Lung (tissue), 12 donors: ENCODE results near the gene HECTD1. TPM values are rescaled to one million over a fixed set of nuclear protein-coding genes. Genes with fewer than 3 reads are reported as not detected.

Source experiments
- ATAC-seq: fragments of 200-7000 bp; cut with Tn5 transposase; one replicate; pipeline ENCODE4 v1.9.1; 2020; ENCODE audit warnings: moderate number of reproducible peaks; ENCODE audit not compliant: insufficient read depth, low FRiP score
- DNase-seq, 3 donors: peaks; one replicate each; pipeline ENCODE4 v3.0.0-alpha.2; 2013 to 2017
- H3K27ac ChIP-seq, 2 donors: one replicate each; pipeline ENCODE4 v1.5.1; 2013; ENCODE audit warnings: mild to moderate bottlenecking in 2 of 2, moderate library complexity in 2 of 2, control low read depth in 1 of 2, inconsistent platforms in 1 of 2, low read depth in 1 of 2, low read length in 1 of 2
- H3K27me3 ChIP-seq, 3 donors: one replicate each; pipeline ENCODE4 v1.5.1; 2013; ENCODE audit warnings: low read length in 2 of 3; ENCODE audit not compliant: control insufficient read depth in 3 of 3, insufficient read depth in 3 of 3
- H3K36me3 ChIP-seq, 4 donors: one replicate each; pipeline ENCODE4 v1.5.1; 2013; ENCODE audit warnings: low read length in 4 of 4, mild to moderate bottlenecking in 1 of 4, moderate library complexity in 1 of 4; ENCODE audit not compliant: control insufficient read depth in 4 of 4, insufficient read depth in 4 of 4
- H3K4me1 ChIP-seq, 5 donors: one replicate each; pipeline ENCODE4 v1.5.1; 2013; ENCODE audit warnings: low read length in 5 of 5, mild to moderate bottlenecking in 2 of 5, moderate library complexity in 1 of 5; ENCODE audit not compliant: control insufficient read depth in 5 of 5, insufficient read depth in 5 of 5
- H3K4me3 ChIP-seq: one replicate; pipeline ENCODE4 v1.5.1; 2013; ENCODE audit warnings: mild to moderate bottlenecking, control low read depth, moderate library complexity
- H3K9ac ChIP-seq, 2 donors: one replicate each; pipeline ENCODE4 v1.5.1; 2013; ENCODE audit warnings: low read length in 2 of 2, control low read depth in 1 of 2; ENCODE audit not compliant: insufficient read depth in 1 of 2
- H3K9me3 ChIP-seq, 4 donors: one replicate each; pipeline ENCODE4 v1.5.1; 2013; ENCODE audit warnings: low read length in 3 of 4, mild to moderate bottlenecking in 1 of 4, moderate library complexity in 1 of 4; ENCODE audit not compliant: control insufficient read depth in 4 of 4, insufficient read depth in 3 of 4
- WGBS, 2 donors: extraction: QIAGEN DNeasy Blood & Tissue Kit; methylation state at CpG; one replicate each; pipeline ENCODE4 v1.1.7; 2013; 5-methylcytosine and 5-hydroxymethylcytosine counted together
- polyA plus RNA-seq, 2 donors: library from polyadenylated mRNA; stranded (reverse); fragments of 200-250 nt; gene quantifications; one replicate each; pipeline ENCODE4 v1.2.1, GENCODE V29; 2013
- total RNA-seq, 2 donors: library from RNA; depleted of rRNA in 1 of 2; stranded (reverse); fragments of >200 nt in 1 of 2; gene quantifications; one replicate each; pipeline ENCODE4 v1.2.1, GENCODE V29; 2014 to 2021
- TF ChIP-seq, protein P1 (sequence below): IDR thresholded peaks from 2 replicates; pipeline ENCODE4 v1.5.1; 2012; ENCODE audit warnings: mild to moderate bottlenecking; ENCODE audit errors: control extremely low read depth, extremely low read depth
- donor health status: control.
- donor health status: control.
- donor health status: Bipolar disorder and iron deficiency.
- donor health status: healthy.
- donor health status: DM: yes; HTN: yes; CAD: no.

Gene HECTD1
- total and polyA plus RNA-seq, 4 donors = 44.8 to 399 (median 97.9) TPM

- no peaks in the 10 kb centered on the region for H3K9me3 ChIP-seq
- 96 to 97% methylated on average over 2 of the region's 2 CpGs for whole genome bisulfite sequencing, 2 donors
Observed at GRCh38 chr14:31221266-31221665, 13.7 kb upstream of the HECTD1 start.

DNA sequence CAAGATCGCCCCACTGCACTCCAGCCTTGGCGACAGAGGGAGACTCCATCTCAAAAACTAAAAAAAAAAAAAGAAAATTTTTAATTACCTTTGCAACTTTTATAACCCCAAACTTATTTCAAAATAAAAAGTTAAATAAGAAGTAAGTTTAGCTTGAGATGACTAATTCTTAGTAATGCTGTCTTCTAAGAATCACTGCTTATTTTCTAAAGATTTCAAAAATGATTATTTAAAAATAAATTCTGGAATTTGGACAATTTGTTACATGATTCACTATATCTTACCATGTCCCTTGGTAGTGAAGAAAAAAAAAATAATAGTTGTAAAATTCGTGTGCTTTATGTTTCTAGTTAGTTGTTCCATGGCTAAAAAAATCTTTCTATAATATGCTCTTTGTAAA, 11.6 kb upstream of the HECTD1 start:
- Histone ChIP-seq H3K4me1 (no peaks in the 10 kb centered on the region), H3K27me3 (no peaks in the 10 kb centered on the region), H3K9ac (no peak overlapping the region), H3K4me3 (no peak overlapping the region), H3K36me3 (no peaks in the 10 kb centered on the region), H3K9me3 (no peaks in the 10 kb centered on the region), H3K27ac (no peak overlapping the region)
- TF ChIP-seq, protein P1, sequence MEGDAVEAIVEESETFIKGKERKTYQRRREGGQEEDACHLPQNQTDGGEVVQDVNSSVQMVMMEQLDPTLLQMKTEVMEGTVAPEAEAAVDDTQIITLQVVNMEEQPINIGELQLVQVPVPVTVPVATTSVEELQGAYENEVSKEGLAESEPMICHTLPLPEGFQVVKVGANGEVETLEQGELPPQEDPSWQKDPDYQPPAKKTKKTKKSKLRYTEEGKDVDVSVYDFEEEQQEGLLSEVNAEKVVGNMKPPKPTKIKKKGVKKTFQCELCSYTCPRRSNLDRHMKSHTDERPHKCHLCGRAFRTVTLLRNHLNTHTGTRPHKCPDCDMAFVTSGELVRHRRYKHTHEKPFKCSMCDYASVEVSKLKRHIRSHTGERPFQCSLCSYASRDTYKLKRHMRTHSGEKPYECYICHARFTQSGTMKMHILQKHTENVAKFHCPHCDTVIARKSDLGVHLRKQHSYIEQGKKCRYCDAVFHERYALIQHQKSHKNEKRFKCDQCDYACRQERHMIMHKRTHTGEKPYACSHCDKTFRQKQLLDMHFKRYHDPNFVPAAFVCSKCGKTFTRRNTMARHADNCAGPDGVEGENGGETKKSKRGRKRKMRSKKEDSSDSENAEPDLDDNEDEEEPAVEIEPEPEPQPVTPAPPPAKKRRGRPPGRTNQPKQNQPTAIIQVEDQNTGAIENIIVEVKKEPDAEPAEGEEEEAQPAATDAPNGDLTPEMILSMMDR = no peak
- 86 to 91% methylated on average over 3 of the region's 3 CpGs for WGBS, 2 donors
- ATAC-seq = no peak
- no peak for DNase-seq

More at GRCh38 chr14:31221266-31221665, 13.7 kb upstream of the HECTD1 start:
- no peak overlapping the region for H3K27ac ChIP-seq
- ATAC-seq (no peak), DNase-seq (no peak)
- no peak overlapping the region for H3K9ac ChIP-seq
- TF ChIP-seq, protein P1 = no peak
- no peaks in the 10 kb centered on the region for H3K36me3 ChIP-seq
- no peaks in the 10 kb centered on the region for H3K27me3 ChIP-seq
- H3K4me3 ChIP-seq = no peak overlapping the region
- H3K4me1 ChIP-seq = no peaks in the 10 kb centered on the region

DNA sequence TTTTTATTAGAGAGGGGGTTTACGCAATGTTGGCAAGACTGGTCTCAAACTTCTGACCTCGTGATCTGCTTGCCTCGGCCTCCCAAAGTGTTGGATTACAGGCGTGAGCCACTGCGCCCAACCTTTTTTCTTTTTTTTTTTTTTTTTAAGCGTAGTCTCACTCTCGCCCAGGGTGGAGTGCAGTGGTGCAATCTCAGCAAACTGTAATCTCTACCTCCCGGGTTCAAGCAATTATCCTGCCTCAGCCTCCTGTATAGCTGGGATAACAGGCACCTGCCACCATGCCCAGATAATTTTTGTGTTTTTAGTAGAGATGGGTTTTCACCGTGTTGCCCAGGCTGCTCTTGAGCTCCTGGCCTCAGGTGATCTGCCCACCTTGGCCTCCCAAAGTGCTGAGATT, 8.8 kb upstream of the HECTD1 start:
- Histone ChIP-seq H3K4me1 (no peaks in the 10 kb centered on the region), H3K4me3 (no peak overlapping the region), H3K36me3 (no peaks in the 10 kb centered on the region), H3K9me3 (no peaks in the 10 kb centered on the region), H3K27me3 (no peaks in the 10 kb centered on the region), H3K9ac (no peak overlapping the region), H3K27ac (no peak overlapping the region)
- WGBS, 2 donors = 95 to 96% methylated on average over 9 of the region's 9 CpGs
- ATAC-seq (no peak), DNase-seq (no peak)
- TF ChIP-seq, protein P1 = no peak

DNA sequence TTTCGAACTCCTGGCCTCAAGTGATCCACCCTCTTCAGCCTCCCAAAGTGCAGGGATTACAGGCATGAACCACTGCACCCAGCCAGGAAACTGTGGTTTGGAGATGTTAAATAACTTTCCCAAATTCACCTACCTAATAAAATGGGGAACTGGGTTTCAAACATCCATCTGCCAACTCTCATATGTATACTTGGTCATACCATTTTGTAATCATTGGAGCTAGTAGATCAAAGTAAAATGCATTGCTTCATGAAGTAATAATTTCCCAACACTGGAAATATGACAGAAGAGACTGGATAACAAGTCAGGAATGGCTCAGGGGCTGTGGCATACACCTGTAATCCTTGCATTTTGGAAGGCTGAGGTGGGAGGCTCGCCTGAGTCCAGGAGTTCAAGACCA, 5.3 kb upstream of the HECTD1 start:
- WGBS, 2 donors = 93 to 97% methylated on average over 2 of the region's 2 CpGs
- Histone ChIP-seq H3K36me3 (no peaks in the 10 kb centered on the region), H3K4me3 (no peak overlapping the region), H3K4me1 (peaks cover 0 to 9% (median 3%) of the 10 kb centered on the region in 5 donors), H3K27ac (no peak overlapping the region), H3K9me3 (no peaks in the 10 kb centered on the region), H3K27me3 (no peaks in the 10 kb centered on the region), H3K9ac (no peak overlapping the region)
- TF ChIP-seq, protein P1 = no peak
- DNase-seq (no peak), ATAC-seq (no peak)
